Glutamatergic neuron (in vitro differentiated cells): Measurements from ENCODE around the gene MAP2K6. TPM values are rescaled to one million over a fixed set of nuclear protein-coding genes. Genes with fewer than 3 reads are reported as not detected.

ENCODE experiments used
- DNase-seq: peaks from one replicate; pipeline ENCODE4 v3.0.0; 2022
- H3K27ac Mint-ChIP-seq: one replicate; pipeline ENCODE4 v1.8.0; 2020; ENCODE audit warnings: mild to moderate bottlenecking, mixed read lengths, inconsistent platforms; ENCODE audit not compliant: unreplicated experiment
- H3K27me3 Mint-ChIP-seq: one replicate; pipeline ENCODE4 v1.8.0; 2020; ENCODE audit warnings: mild to moderate bottlenecking, moderate library complexity, mixed read lengths, inconsistent platforms; ENCODE audit not compliant: unreplicated experiment
- H3K36me3 Mint-ChIP-seq: one replicate; pipeline ENCODE4 v1.8.0; 2020; ENCODE audit warnings: mild to moderate bottlenecking, mixed read lengths, inconsistent platforms; ENCODE audit not compliant: unreplicated experiment
- H3K4me1 Mint-ChIP-seq: one replicate; pipeline ENCODE4 v1.8.0; 2020; ENCODE audit warnings: mild to moderate bottlenecking, low read depth, mixed read lengths, inconsistent platforms; ENCODE audit not compliant: unreplicated experiment
- H3K4me3 Mint-ChIP-seq: one replicate; pipeline ENCODE4 v1.8.0; 2020; ENCODE audit warnings: mild to moderate bottlenecking, mixed read lengths, inconsistent platforms; ENCODE audit not compliant: unreplicated experiment
- H3K9me3 Mint-ChIP-seq: one replicate; pipeline ENCODE4 v1.8.0; 2020; ENCODE audit warnings: mild to moderate bottlenecking, moderate library complexity, mixed read lengths, inconsistent platforms; ENCODE audit not compliant: unreplicated experiment
- total RNA-seq: library from RNA; stranded (reverse); fragmentation: NEBNext Ultra II Directional; extraction: Animal tissue kit (Norgen Biotek cat#: 25700); gene quantifications from one replicate; pipeline ENCODE4 v1.2.1, GENCODE V29; 2021; ENCODE audit not compliant: unreplicated experiment
- TF ChIP-seq, protein P1 (sequence below): fragments of 200-600 bp; sonication (generic); IDR thresholded peaks from one replicate; pipeline ENCODE4 v1.5.0; 2021; ENCODE audit not compliant: partially characterized antibody, unreplicated experiment

MAP2K6 gene
- total RNA-seq, 1 donor from 2014 or later = 28.3 TPM

- H3K9me3 Mint-ChIP-seq = peaks cover 1% of the 10 kb centered on the region
- H3K4me3 Mint-ChIP-seq = no peak overlapping the region
- no peak for DNase-seq
- TF ChIP-seq, protein P1, sequence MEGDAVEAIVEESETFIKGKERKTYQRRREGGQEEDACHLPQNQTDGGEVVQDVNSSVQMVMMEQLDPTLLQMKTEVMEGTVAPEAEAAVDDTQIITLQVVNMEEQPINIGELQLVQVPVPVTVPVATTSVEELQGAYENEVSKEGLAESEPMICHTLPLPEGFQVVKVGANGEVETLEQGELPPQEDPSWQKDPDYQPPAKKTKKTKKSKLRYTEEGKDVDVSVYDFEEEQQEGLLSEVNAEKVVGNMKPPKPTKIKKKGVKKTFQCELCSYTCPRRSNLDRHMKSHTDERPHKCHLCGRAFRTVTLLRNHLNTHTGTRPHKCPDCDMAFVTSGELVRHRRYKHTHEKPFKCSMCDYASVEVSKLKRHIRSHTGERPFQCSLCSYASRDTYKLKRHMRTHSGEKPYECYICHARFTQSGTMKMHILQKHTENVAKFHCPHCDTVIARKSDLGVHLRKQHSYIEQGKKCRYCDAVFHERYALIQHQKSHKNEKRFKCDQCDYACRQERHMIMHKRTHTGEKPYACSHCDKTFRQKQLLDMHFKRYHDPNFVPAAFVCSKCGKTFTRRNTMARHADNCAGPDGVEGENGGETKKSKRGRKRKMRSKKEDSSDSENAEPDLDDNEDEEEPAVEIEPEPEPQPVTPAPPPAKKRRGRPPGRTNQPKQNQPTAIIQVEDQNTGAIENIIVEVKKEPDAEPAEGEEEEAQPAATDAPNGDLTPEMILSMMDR = no peak
- no peaks in the 10 kb centered on the region for H3K36me3 Mint-ChIP-seq
- peaks cover 8% of the 10 kb centered on the region for H3K4me1 Mint-ChIP-seq
- no peaks in the 10 kb centered on the region for H3K27me3 Mint-ChIP-seq
- no peak overlapping the region for H3K27ac Mint-ChIP-seq
These were observed 33.2 kb downstream of the MAP2K6 start for GRCh38 chr17:69447726-69448125.

GRCh38 chr17:69448431-69449102 is 34.1 kb downstream of the MAP2K6 start:
- no peak overlapping the region for H3K4me3 Mint-ChIP-seq
- H3K4me1 Mint-ChIP-seq = peaks cover 10% of the 10 kb centered on the region
- peaks cover 1% of the 10 kb centered on the region for H3K9me3 Mint-ChIP-seq
- no peaks in the 10 kb centered on the region for H3K36me3 Mint-ChIP-seq
- peak; percentile 29 for DNase-seq
- TF ChIP-seq, protein P1 = no peak
- H3K27me3 Mint-ChIP-seq = no peaks in the 10 kb centered on the region
- peak overlapping the region; percentile 77 for H3K27ac Mint-ChIP-seq

DNA sequence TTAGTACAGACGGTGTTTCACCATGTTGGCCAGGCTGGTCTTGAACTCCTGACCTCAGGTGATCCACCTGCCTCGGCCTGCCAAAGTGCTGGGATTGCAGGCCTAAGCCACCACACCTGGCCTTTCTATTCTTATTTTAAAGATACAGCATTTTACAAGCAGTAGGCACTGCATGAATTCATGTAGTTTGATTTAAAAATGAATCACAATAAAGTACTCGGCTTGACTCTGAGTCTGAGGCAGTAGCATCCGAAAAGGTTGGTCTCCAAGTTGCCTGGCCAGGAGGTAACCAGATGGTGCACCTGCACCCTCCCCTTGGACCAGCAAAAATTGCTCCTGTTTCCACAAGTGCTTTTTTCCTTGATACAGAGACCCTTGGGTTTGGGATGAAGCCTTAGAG is 35.6 kb downstream of the MAP2K6 start:
- TF ChIP-seq, protein P1 = no peak
- Mint-ChIP-seq H3K9me3 (peaks cover 1% of the 10 kb centered on the region), H3K27ac (no peak overlapping the region), H3K4me1 (peaks cover 10% of the 10 kb centered on the region), H3K27me3 (no peaks in the 10 kb centered on the region), H3K36me3 (no peaks in the 10 kb centered on the region), H3K4me3 (no peak overlapping the region)
- no peak for DNase-seq

DNA sequence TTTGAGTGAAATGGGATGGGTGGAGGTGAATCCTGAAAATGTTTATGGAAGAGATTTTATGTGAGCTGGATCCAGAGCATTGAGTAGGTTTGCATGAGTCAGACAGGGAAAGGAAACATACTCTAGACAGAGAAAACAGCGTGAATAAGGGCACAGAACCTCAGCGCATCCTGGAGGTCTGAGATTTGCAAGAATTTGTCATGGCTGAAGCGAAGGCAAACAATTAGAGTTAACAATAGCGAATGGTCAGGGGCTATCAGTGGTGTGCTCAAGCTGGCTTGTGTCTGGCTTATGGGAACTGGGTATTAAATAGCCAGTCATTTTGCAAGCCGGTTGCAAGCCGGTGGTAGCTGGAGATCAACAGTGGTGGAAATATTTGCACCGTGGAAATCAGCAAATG is 36.4 kb downstream of the MAP2K6 start:
- Mint-ChIP-seq H3K36me3 (no peaks in the 10 kb centered on the region), H3K4me1 (peaks cover 10% of the 10 kb centered on the region), H3K27ac (no peak overlapping the region), H3K27me3 (no peaks in the 10 kb centered on the region), H3K4me3 (no peak overlapping the region), H3K9me3 (peaks cover 1% of the 10 kb centered on the region)
- TF ChIP-seq, protein P1 = no peak
- no peak for DNase-seq
